ENCODE data around the gene GRHL1. TPM values are rescaled to one million over a fixed set of nuclear protein-coding genes. Genes with fewer than 3 reads are reported as not detected.
A peak's percentile ranks its signal among the peaks of the same experiment; 100 is the strongest.
"Not testable (repeated sequence)": the region's sequence is repeated elsewhere in the genome, so short reads cannot be mapped to it uniquely, and the experiment has no call there.

GRHL1 gene
- total RNA-seq = 1 to 10 TPM; 1.2 to 2.0 TPM

GRCh38 chr2:9951522-9952285 is at the start of gene GRHL1:
TSS of gene GRHL1 (plus strand) at chr2:9951693. CDS start at chr2:9951834, 141 bp downstream.
- Mint-ChIP-seq H3K9me3 (no peaks in the 10 kb centered on the region), H3K4me1 (peaks cover 9% of the 10 kb centered on the region), H3K27ac (no peak within 1 kb of the TSS), H3K36me3 (ENCODE audit: low read depth) (no peaks in the 10 kb centered on the region), H3K27me3 (peaks cover 46% of the 10 kb centered on the region), H3K4me3 (peak within 1 kb of the TSS; percentile 75)
- ChIA-PET POLR2A (interaction anchor here (1.7 kb wide), 1 partner anchor 109 kb away, joined by 6 read pairs; the partner anchor contains the start of gene TAF1B), CTCF (no interaction called here)
- DNase-seq = peak; percentile 93

- Mint-ChIP-seq H3K27ac (no peak overlapping the region), H3K27me3 (no peaks in the 10 kb centered on the region), H3K4me3 (no peak overlapping the region), H3K36me3 (ENCODE audit: low read depth) (peaks cover 28% of the 10 kb centered on the region), H3K4me1 (no peaks in the 10 kb centered on the region), H3K9me3 (no peaks in the 10 kb centered on the region)
- DNase-seq = no peak
- POLR2A ChIA-PET = no interaction called here
- CTCF ChIA-PET = interaction anchor here (1.9 kb wide), 1 partner anchor 91 kb away, joined by 9 read pairs; no protein-coding TSS in a partner anchor
Measured at GRCh38 chr2:9905413-9905812, 46.1 kb upstream of the GRHL1 start.

- no peaks in the 10 kb centered on the region for H3K27me3 Mint-ChIP-seq
- CTCF ChIA-PET = no interaction called here
Measured at GRCh38 chr2:9907402-9907801, 44.1 kb upstream of the GRHL1 start.

GRCh38 chr2:9908639-9909038 is 42.9 kb upstream of the GRHL1 start:
- ChIA-PET CTCF (interaction anchor here (1.0 to 3.4 kb wide), 2 partner anchors 76 to 94 kb away, joined by 3 to 23 read pairs; no protein-coding TSS in a partner anchor), POLR2A (no interaction called here)
- Mint-ChIP-seq H3K36me3 (ENCODE audit: low read depth) (peaks cover 48% of the 10 kb centered on the region), H3K27me3 (no peaks in the 10 kb centered on the region), H3K9me3 (no peaks in the 10 kb centered on the region), H3K4me1 (no peaks in the 10 kb centered on the region), H3K27ac (no peak overlapping the region), H3K4me3 (no peak overlapping the region)
- DNase-seq = no peak

More at GRCh38 chr2:9907402-9907801, 44.1 kb upstream of the GRHL1 start:
- Mint-ChIP-seq H3K9me3 (no peaks in the 10 kb centered on the region), H3K4me3 (no peak overlapping the region), H3K36me3 (ENCODE audit: low read depth) (peaks cover 36% of the 10 kb centered on the region), H3K27ac (no peak overlapping the region), H3K4me1 (no peaks in the 10 kb centered on the region)
- DNase-seq = no peak
- POLR2A ChIA-PET = no interaction called here

- no peak overlapping the region for H3K27ac Mint-ChIP-seq
- peaks cover 52% of the 10 kb centered on the region for H3K36me3 Mint-ChIP-seq (ENCODE audit: low read depth)
- H3K4me3 Mint-ChIP-seq = no peak overlapping the region
- CTCF ChIA-PET = interaction anchor here (1.2 to 3.4 kb wide), 2 partner anchors 75 to 95 kb away, joined by 3 to 23 read pairs; no protein-coding TSS in a partner anchor
- peaks cover 3% of the 10 kb centered on the region for H3K4me1 Mint-ChIP-seq
- no peak for DNase-seq
- H3K9me3 Mint-ChIP-seq = no peaks in the 10 kb centered on the region
- POLR2A ChIA-PET = interaction anchor here (1.4 kb wide), 1 partner anchor 23 kb away, joined by 3 read pairs; no protein-coding TSS in a partner anchor
- no peaks in the 10 kb centered on the region for H3K27me3 Mint-ChIP-seq
Measured at GRCh38 chr2:9909106-9909505, 42.4 kb upstream of the GRHL1 start.

GRCh38 chr2:9910699-9911098 is 40.8 kb upstream of the GRHL1 start:
- Mint-ChIP-seq H3K9me3 (no peaks in the 10 kb centered on the region), H3K4me3 (no peak overlapping the region), H3K36me3 (ENCODE audit: low read depth) (peaks cover 56% of the 10 kb centered on the region), H3K27ac (no peak overlapping the region), H3K4me1 (peaks cover 12% of the 10 kb centered on the region), H3K27me3 (no peaks in the 10 kb centered on the region)
- POLR2A ChIA-PET = interaction anchor here (1.2 kb wide), 1 partner anchor 354 kb away, joined by 3 read pairs; no protein-coding TSS in a partner anchor
- no peak for DNase-seq
- CTCF ChIA-PET = interaction anchor here (1.1 to 3.4 kb wide), 2 partner anchors 96 to 140 kb away, joined by 3 to 23 read pairs; no protein-coding TSS in a partner anchor

GRCh38 chr2:9912468-9912867 is 39.0 kb upstream of the GRHL1 start:
- H3K27me3 Mint-ChIP-seq = no peaks in the 10 kb centered on the region
- no peak for DNase-seq

GRCh38 chr2:9914384-9915065 is 37.0 kb upstream of the GRHL1 start:
- ChIA-PET CTCF (interaction anchor here (0.7 to 3.5 kb wide), 9 partner anchors 9 to 198 kb away, joined by 3 to 26 read pairs (median 5); no protein-coding TSS in a partner anchor), POLR2A (interaction anchor here (0.8 to 2.6 kb wide), 5 partner anchors 11 to 120 kb away, joined by 3 to 12 read pairs (median 3); partner anchors contain the start of gene TAF1B)
- H3K36me3 Mint-ChIP-seq (ENCODE audit: low read depth) = peaks cover 52% of the 10 kb centered on the region
- no peaks in the 10 kb centered on the region for H3K27me3 Mint-ChIP-seq
- no peak overlapping the region for H3K4me3 Mint-ChIP-seq
- peak; percentile 67 for DNase-seq
- H3K27ac Mint-ChIP-seq = no peak overlapping the region
- no peaks in the 10 kb centered on the region for H3K9me3 Mint-ChIP-seq
- H3K4me1 Mint-ChIP-seq = peaks cover 12% of the 10 kb centered on the region

More at GRCh38 chr2:9912468-9912867, 39.0 kb upstream of the GRHL1 start:
- Mint-ChIP-seq H3K4me3 (no peak overlapping the region), H3K27ac (no peak overlapping the region), H3K9me3 (no peaks in the 10 kb centered on the region), H3K4me1 (peaks cover 12% of the 10 kb centered on the region), H3K36me3 (ENCODE audit: low read depth) (peaks cover 54% of the 10 kb centered on the region)
- ChIA-PET CTCF (interaction anchor here (1.1 kb wide), 1 partner anchor 14 kb away, joined by 3 read pairs; no protein-coding TSS in a partner anchor), POLR2A (interaction anchor here (0.6 kb wide), 1 partner anchor 11 kb away, joined by 3 read pairs; no protein-coding TSS in a partner anchor)

- H3K4me3 Mint-ChIP-seq = no peak overlapping the region
- peaks cover 54% of the 10 kb centered on the region for H3K36me3 Mint-ChIP-seq (ENCODE audit: low read depth)
- CTCF ChIA-PET = no interaction called here
- H3K27ac Mint-ChIP-seq = no peak overlapping the region
- POLR2A ChIA-PET = no interaction called here
- peaks cover 12% of the 10 kb centered on the region for H3K4me1 Mint-ChIP-seq
- no peaks in the 10 kb centered on the region for H3K27me3 Mint-ChIP-seq
- H3K9me3 Mint-ChIP-seq = no peaks in the 10 kb centered on the region
- DNase-seq = no peak
Measured at GRCh38 chr2:9918275-9918674, 33.2 kb upstream of the GRHL1 start.

GRCh38 chr2:9919512-9919911 is 32.0 kb upstream of the GRHL1 start:
- CTCF ChIA-PET = no interaction called here
- no peaks in the 10 kb centered on the region for H3K27me3 Mint-ChIP-seq
- H3K36me3 Mint-ChIP-seq (ENCODE audit: low read depth) = peaks cover 51% of the 10 kb centered on the region
- H3K27ac Mint-ChIP-seq = no peak overlapping the region
- no peak for DNase-seq
- peaks cover 5% of the 10 kb centered on the region for H3K4me1 Mint-ChIP-seq
- H3K9me3 Mint-ChIP-seq = no peaks in the 10 kb centered on the region
- POLR2A ChIA-PET = interaction anchor here (1.0 kb wide), 1 partner anchor 14 kb away, joined by 3 read pairs; no protein-coding TSS in a partner anchor
- H3K4me3 Mint-ChIP-seq = no peak overlapping the region

- H3K27me3 Mint-ChIP-seq, POLR2A ChIA-PET, H3K27ac Mint-ChIP-seq, H3K9me3 Mint-ChIP-seq, H3K4me1 Mint-ChIP-seq, H3K4me3 Mint-ChIP-seq, DNase-seq, CTCF ChIA-PET: not testable (repeated sequence)
- H3K36me3 Mint-ChIP-seq (ENCODE audit: low read depth) = peaks cover 70% of the 10 kb centered on the region
Measured at GRCh38 chr2:9927020-9927419, 24.5 kb upstream of the GRHL1 start.

GRCh38 chr2:9937258-9937657 is 14.2 kb upstream of the GRHL1 start:
- peaks cover 5% of the 10 kb centered on the region for H3K4me1 Mint-ChIP-seq
- no peak for DNase-seq
- no peak overlapping the region for H3K27ac Mint-ChIP-seq
- ChIA-PET CTCF (interaction anchor here (1.0 kb wide), 1 partner anchor 138 kb away, joined by 3 read pairs; no protein-coding TSS in a partner anchor), POLR2A (interaction anchor here (1.1 kb wide), 1 partner anchor 307 kb away, joined by 3 read pairs; no protein-coding TSS in a partner anchor)
- no peaks in the 10 kb centered on the region for H3K27me3 Mint-ChIP-seq
- H3K36me3 Mint-ChIP-seq (ENCODE audit: low read depth) = peaks cover 29% of the 10 kb centered on the region
- no peak overlapping the region for H3K4me3 Mint-ChIP-seq
- no peaks in the 10 kb centered on the region for H3K9me3 Mint-ChIP-seq

GRCh38 chr2:9937968-9938367 is 13.5 kb upstream of the GRHL1 start:
- ChIA-PET CTCF (no interaction called here), POLR2A (no interaction called here)
- H3K9me3 Mint-ChIP-seq = no peaks in the 10 kb centered on the region
- no peak overlapping the region for H3K4me3 Mint-ChIP-seq
- H3K27me3 Mint-ChIP-seq = no peaks in the 10 kb centered on the region
- peaks cover 5% of the 10 kb centered on the region for H3K4me1 Mint-ChIP-seq
- H3K36me3 Mint-ChIP-seq (ENCODE audit: low read depth) = peaks cover 22% of the 10 kb centered on the region
- H3K27ac Mint-ChIP-seq = no peak overlapping the region
- DNase-seq = no peak

Measured in activated CD4-positive, alpha-beta memory T cell treated with anti-CD3 and anti-CD28 coated beads, Interleukin-2, amount 10 ng/mL, durations not matched to agents 7 days and 5 days (primary cell).